Panc1 (cell line): ENCODE data around the gene SIAH1.

ENCODE experiments used
- CTCF ChIP-seq: fragments of 450-650 bp; IDR thresholded peaks from 2 replicates; pipeline ENCODE4 v1.5.1; 2017; ENCODE audit warnings: mild to moderate bottlenecking
- POLR2AphosphoS5 ChIP-seq: IDR thresholded peaks from 2 replicates; pipeline ENCODE4 v1.6.1; 2012; ENCODE audit warnings: mild to moderate bottlenecking, low read depth, low read length, moderate library complexity
- SIN3A ChIP-seq: IDR thresholded peaks from 2 replicates; pipeline ENCODE4 v1.6.1; 2012; ENCODE audit warnings: low read depth, mild to moderate bottlenecking, low read length, moderate library complexity, borderline replicate concordance; ENCODE audit not compliant: insufficient read depth

GRCh38 chr16:48392407-48392806 is 7.2 kb upstream of the SIAH1 start:
- TF ChIP-seq SIN3A: no peak
- TF ChIP-seq CTCF: no peak
- no peak for TF ChIP-seq POLR2AphosphoS5
